Stimulated activated naive CD8-positive, alpha-beta T cell treated with anti-CD3 and anti-CD28 coated beads, Interleukin-15, Interleukin-2, amounts not matched to agents 100 U/mL and 50 U/mL, for 24 hours (primary cell): ENCODE data around the gene ZNF217.
"Not testable (repeated sequence)": the region's sequence is repeated elsewhere in the genome, so short reads cannot be mapped to it uniquely, and the experiment has no call there.

ENCODE experiments used
- ATAC-seq: fragments of 150-1000 bp; cut with Tn5 transposase; one replicate; pipeline ENCODE4 v1.10.0; 2021
- DNase-seq: peaks from one replicate; pipeline ENCODE4 v3.0.0; 2021

Gene ZNF217

GRCh38 chr20:53532654-53533312, 60.9 kb downstream of the ZNF217 start:
- not testable (repeated sequence) for DNase-seq

DNA sequence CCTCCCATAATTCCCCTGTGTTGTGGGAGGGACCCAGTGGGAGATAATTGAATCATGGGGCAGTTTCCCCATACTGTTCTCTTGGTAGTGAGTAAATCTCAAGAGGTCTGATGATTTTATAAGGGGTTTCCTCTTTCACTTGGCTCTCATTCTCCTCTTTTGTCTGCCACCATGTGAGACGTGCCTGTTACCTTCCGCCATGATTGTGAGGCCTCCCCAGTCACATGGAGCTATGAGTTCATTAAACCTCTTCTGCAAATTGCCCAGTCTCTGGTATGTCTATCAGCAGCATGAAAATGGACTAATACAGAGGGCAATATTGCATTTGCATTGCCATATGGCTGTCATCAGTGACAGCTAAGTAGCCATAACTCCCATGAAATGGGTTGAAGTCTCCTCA, 63.2 kb downstream of the ZNF217 start:
- ATAC-seq (no peak), DNase-seq (no peak)

More at GRCh38 chr20:53532654-53533312, 60.9 kb downstream of the ZNF217 start:
- ATAC-seq = not testable (repeated sequence)

GRCh38 chr20:53529658-53530057, 64.0 kb downstream of the ZNF217 start:
- DNase-seq (no peak), ATAC-seq (no peak)

GRCh38 chr20:53527196-53527595, 66.4 kb downstream of the ZNF217 start:
- DNase-seq (no peak), ATAC-seq (no peak)

GRCh38 chr20:53524589-53525312, 68.9 kb downstream of the ZNF217 start:
- DNase-seq (no peak), ATAC-seq (no peak)

- not testable (repeated sequence) for DNase-seq, ATAC-seq
These were observed 70.0 kb downstream of the ZNF217 start for GRCh38 chr20:53523615-53524014.

DNA sequence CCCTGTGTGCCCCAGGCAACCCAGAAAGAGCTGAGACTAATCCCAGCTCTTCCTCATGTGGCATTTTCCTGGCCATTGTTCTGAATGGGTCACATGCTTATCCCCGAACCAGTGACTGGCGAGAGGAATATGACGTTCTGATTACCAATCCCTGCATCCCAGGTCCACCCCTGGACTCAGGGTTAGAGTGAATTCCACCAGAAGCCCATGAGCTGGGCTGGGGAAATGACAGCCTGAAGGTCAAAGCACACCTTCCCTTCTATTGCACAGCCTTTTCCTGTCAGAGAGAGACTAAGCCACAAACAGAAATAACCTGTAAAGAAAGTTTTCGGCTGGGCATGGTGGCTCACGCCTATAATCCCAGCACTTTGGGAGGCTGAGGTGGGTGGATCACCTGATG, 70.9 kb downstream of the ZNF217 start:
- ATAC-seq (no peak), DNase-seq (no peak)

DNA sequence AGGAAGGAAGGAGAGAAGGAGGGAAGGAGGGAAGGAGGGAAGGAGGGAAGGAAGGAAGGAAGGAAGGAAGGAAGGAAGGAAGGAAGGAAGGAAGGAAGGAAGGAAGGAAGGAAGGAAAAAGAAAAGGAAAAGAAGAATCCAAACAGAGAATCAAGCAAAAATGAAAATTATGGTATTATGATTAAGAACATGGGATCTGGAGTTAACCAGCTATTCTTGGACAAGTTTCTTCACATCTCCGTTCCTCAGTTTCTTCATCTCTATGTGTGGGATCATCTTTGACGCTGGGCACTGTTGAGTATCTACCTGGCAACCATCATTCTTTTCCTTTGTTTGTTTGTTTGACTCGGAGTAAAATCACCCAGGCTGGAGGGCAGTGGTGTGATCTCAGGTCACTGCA, 71.6 kb downstream of the ZNF217 start:
- DNase-seq (no peak), ATAC-seq (no peak)

DNA sequence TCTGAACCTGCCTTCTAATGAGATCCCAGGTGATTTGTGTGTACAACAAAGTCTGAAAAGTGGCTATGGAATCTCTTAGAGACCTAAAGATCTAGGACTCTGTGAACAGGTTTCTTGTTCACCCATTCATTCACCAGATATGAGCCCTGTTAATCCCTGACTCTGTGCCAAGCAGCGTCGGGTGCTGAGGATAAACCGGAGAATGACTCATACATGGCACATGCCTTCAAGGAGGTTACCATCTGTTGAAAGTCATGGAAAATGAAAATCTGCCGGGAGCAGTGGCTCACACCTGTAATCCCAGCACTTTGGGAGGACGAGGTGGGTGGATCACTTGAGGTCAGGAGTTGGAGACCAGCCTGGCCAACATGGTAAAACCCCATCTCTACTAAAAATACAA, 72.2 kb downstream of the ZNF217 start:
- not testable (repeated sequence) for DNase-seq, ATAC-seq

DNA sequence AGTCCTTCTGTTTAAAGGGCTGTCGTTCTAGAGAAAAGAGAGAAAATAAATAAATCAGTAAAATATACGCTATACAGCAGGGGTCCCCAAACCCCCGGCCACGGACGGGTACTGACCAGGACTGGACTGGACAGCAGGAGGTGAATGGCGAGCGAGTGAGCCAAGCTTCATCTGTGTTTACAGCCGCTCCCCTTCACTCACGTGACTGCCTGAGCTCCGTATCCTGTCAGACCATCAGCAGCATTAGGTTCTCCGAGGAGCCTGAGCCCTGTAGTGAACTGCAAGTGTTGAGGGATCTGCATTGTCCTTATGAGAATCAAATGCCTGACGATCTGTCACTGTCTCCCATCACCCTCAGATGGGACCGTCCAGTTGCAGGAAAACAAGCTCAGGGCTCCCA, 76.5 kb downstream of the ZNF217 start:
- no peak for ATAC-seq
- no peak for DNase-seq
